NCI-H82 treated with DMSO at 0.1 percent for 48 hours (cell line): ENCODE results near the gene COL20A1.
A peak's percentile ranks its signal among the peaks of the same experiment; 100 is the strongest.

Experiments used
- DNase-seq: peaks from one replicate; lab custom pipeline; 2025; ENCODE audit not compliant: unreplicated experiment; lab: John Stamatoyannopoulos, UW

Gene COL20A1

DNA sequence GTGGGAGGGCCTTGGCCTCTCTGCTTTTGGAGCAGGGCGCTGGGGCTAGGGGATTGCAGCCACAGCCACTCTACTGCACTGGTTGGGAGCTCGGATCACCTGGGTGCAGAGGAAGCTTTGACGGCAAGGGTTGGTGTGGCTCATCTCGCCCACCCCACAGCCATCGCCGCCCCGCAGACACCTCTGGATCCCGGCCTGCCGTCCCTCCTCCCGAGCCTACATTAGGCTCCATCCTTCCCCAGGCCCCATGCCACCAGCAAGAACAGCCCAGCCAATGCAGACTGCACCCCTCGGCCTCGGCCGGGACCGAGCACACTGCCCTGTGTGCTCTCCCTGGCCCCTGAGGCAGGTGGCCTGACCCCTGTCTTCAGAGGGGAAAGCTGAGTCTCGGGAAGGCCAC lies 32.5 kb upstream of the COL20A1 start:
- no peak for DNase-seq

DNA sequence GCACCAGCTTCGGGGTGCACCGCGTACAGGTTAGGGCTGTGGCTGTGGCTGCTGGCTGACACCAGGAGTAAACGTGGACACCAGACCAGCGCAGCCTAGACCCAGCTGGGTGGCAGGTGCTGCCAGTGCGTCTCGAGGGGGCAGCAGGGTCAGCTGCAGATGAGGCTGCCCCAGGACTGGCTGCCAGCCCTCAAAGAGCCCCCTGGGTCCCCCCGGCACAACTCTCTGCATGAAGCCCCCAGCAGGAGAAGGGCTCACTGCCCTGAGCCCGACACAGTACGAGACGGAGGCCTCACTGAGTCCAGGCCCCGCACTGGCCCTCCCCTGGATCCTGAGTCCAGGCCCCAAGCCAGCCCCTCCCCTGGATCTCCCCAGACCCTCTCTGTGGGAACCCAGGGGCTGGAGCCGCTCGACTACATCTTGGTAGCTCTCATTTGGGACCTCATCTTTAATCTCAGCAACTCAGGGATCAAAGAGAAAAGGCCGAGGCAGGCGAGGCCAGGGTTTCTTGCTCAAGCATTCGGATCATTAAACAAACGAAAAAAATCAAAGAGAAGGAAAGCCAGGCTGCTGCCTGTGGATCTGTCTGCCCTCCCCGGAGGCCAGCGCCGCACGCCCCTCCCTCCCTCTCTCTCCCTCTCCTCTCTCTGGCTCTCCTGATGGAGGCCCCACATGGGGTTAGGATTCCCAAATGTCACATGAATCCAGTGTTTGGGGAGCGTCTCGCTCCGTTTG lies 31.8 kb upstream of the COL20A1 start:
- DNase-seq = no peak

DNA sequence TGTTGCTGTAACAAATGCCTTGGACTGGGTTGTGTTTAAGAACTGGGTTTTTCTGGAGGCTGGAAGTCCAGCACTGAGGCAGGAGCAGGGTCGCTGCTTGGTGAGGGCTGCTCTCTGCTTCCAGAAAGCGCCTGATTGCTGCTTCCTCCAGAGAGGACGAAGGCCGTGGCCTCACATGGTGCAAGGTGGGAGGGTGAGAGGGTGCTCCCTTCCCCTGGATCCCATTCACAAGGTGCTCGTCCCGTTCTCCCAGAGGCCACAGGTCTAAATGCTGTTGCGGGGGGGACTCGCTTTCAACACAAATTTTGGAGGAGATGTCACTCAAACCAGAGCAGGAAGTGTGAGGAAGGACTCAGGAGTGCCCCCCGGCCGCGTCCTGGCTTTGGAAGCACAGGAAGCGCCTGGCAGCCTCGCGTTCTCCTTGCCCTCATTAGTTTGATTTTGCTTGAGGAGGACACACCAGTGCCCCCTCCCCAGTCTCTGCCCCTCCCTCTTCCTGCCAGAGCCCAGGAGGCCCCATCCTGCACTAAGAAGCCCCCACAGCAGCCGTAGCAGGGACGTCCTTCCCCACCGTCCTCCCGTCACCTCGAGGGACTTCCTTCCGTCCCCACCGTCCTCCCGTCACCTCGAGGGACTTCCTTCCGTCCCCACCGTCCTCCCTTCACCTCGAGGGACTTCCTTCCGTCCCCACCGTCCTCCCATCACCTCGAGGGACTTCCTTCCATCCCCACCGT lies 31.0 kb upstream of the COL20A1 start:
- no peak for DNase-seq

DNA sequence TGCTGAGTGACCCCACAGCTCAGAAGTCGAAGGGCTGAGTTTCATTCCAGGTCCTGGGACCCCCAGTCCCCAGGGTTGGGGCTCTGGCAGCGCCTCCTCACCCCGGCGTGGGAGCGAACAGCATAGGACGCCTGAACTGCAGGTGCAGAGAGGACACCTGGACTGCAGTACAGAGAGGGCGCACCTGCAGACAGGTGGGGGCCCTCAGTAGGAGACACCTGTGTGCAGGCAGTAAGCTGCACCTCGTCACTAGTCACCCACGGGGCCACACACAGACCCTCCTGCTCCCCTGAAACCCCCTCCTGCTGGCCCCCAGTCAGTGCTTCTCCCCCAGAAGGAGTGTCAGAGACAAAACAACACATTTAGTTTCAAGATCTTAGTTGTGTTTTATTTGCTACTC lies 30.1 kb upstream of the COL20A1 start:
- no peak for DNase-seq

DNA sequence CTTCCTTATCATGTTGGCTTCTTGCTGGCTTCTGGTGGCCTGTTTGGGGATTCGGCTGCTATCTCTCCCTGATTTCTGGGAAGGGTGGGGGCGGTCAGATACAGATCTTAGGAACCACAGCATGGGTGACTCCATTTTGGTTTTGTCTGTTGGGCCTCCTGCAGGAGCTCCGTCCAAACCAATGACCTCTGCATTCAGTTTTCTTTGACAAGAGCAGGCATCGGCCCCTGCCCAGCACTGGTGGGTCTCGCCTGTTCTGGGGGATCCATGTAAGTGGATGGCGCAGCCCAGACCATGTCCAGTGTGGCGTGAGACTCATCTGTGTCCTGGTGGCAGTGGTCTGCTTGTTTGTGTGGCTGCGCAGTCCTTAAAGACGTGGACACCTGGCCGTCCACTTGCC lies 29.0 kb upstream of the COL20A1 start:
- DNase-seq = no peak

DNA sequence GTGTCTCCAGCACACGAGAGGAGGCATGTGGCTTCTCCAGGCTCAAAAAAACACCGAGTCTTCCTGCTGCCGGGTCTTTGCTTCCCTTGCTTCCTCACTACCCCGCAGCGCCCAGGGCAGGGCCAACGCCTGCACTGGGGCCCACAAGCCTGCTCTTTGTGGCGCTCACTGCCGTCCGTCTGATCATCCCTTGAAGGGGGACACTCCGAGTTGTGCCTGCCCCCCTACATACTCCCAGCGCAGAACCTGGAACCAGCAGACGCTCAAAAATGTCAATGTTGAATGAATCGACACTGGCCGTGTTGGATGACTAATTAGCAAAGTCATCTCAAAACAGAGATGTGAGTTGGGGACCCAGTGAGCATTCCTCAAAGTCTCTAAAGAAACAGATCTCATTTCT lies 28.5 kb upstream of the COL20A1 start:
- DNase-seq = no peak

DNA sequence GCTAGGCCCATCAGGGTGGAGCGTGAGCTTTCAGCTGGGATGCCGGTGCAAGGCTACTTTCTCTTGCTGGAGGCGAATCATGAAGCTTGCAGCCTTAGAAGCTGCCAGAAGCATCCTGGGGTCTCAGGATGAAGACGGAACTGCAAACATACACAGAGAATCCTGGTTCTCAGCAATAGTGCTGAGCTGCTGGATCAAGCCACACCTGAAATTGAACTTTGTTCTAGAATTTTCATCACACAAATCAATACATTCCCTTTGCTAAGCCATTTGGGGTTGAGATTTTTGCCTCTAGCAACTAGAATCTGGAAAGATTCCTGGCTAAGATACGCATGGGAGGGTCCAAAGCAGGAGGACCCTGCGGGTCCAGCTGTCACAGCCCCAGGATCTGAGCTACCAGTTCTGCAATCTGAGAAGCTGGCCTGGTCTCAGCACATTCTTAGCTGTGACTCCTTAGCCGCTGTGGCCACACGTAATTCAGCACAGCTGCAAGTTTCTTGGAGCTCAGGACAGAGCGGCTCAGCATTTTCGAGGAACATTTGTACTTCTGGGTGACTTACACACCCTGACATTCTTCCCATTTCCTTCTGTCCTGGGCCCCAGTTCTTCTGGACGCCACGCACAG lies 27.0 kb upstream of the COL20A1 start:
- no peak for DNase-seq

DNA sequence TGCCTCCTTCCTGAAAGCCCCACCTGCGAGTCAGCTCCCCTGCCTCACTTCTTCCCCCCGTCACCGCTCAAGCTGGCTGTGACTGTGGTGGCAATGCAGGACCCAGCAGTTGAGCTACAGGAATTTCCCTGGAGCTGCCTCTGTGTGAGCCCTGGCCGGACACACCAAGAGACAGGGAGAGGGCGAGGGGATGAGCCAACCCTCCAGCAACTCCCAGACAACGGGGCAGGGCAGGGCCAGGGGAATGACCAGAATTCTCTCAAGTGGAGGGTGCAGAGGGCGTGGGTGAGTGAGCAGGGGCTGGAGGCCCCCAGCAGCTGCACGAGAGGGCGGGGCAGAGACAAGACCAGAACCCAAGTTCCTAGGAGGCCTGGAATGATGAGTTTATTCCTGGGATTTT lies 25.3 kb upstream of the COL20A1 start:
- no peak for DNase-seq

DNA sequence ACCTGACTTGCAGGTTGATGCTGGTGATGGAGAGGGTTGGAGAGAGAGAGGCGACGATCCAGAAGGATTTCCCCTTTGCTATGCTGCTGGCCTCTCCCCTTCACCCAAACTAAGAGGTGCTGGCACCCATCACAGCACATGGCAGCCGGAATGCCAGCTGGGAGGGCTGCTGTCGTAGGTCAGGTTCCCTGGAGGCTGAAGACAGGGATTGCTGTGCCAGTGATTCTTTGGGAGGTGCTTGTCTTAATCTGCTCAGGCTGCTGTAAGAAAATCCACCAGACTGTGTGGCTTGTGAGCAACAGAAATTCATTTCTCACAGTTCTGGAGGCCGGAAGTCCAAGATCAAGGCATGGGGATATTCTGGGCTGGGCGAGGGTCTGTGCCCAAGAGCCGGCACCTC lies 24.7 kb upstream of the COL20A1 start:
- DNase-seq = no peak

DNA sequence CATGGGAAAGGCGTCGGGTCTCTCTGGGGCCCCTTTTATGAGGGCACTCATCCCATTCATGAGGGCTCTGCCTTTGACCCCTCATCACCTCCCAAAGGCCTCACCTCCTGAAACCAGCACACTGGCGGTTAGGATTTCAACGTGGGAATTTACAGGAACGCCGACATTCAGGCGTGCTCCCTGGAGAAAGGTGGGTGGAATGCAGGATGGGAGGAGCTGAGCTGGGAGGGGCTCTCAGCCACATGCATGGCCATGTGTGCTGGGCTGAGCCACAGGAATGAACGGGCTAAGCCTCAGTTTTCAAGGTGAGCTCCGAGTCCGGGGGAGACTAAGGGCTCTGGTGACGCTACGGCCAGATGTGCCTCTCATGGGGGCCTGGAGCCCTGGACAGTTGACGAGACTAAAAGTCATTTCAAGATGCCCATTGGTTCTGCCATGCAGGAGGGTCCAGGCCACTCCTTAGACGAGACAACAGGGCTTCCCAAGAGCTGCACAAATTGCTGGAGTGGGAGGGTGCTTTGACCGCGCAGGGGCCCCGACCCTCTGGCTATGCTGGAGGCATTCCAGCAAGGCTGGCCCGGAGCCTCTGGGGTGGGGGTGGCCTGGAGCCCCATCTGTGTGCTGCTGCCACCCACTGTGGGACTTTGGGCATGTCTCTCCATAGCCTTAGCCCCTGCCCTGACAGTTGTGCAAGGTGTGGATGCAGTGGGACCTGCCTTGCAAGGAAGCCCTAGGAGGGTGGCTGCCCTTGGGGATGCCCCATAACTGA lies 24.1 kb upstream of the COL20A1 start:
- no peak for DNase-seq

DNA sequence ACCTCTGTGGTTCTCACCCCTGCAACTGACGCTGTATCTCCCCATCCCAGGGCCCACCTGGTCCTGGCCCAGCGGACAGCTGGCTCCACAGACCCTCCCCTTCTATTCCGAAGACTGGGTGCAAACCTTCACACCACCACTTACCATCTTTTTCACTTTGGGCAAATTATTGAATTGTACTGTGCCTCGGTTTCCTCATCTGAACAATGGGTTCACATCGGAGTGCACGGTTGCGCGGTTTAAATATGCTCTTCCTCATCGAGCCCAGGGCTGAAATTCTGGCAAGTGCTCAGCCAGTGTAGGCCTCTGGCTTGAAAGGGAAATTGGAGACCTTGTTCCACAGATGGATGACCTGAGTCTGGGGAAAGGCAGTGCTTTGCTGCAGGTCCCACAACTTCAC lies 23.3 kb upstream of the COL20A1 start:
- no peak for DNase-seq

DNA sequence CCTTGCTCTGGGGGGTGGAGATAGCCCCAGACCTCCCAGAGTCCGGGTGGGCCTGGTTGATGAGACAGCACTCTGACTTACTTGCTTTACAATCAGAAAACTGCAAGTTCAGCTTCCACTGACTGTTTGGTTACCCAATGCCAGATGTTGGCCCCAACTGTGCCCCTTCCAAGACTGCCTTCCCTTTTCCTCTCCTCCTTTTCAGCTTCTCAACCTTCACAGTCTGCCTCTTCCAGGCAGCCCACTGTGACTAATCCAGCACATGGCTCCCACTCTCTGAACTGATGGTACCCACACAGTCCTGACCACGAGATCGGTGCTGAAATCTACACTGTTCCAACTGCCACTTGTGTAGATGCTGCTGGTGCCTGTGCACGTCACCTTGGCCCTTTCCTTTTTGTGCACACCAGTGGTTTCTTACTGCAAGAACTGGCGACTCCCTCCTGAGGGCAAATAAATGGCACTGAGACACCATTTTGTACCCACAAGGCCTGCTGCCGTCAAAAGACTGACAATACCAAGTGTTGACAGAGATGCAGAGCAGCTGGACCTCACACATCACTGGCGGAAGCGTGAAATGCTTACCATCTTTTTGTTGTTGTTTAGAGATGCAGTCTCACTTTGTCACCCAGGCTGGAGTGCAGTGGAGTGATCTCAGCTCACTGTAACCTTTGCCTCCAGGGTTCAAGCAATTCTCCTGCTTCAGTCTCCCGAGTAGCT lies 22.2 kb upstream of the COL20A1 start:
- no peak for DNase-seq

DNA sequence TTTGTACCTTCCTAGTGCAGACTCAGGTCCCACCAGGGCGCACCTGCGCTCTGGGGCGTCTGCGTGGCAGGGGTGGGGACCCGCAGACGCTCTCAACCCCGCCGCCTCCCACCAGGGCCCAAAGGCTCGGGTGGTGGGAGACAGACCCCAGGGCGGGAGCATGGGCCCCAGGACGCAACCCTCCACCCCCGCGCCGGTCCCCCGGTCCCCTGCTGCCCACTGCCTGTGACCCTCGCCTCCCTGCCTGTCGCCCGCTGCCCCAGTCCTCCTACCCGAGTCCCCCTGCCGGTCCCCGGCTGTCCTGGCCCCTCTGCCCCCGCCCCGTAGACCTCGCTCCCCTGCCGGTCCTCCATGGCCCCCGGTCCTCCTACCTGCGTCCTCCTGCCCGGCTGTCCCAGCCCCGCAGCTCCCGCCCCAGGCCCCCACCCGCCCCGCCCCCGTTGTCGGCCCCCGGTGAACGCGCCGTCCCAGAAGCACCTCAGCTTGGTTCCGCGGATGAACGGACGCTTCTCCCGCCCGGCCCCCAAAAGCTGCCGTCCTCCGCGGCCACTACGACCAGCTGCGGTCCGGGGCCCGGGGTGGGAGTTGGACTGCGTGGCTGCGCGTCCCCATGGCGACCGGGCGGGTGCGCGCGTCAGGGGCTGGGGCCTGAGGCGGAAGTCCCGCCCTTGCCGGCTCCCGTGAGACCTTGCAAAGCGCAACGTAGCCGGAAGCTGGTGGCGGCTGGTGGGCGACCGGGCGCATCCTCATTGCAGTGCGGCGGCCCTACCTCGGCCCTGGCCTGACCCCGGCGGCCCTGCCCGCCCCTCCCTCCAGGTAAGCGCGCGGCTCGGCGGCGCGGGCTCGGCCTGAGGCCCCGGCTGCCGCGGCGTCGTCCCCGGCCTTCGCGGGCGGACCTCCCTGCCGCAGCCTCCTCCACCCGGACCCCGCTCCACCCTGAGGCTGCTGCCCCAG lies 20.6 kb upstream of the COL20A1 start, which contains the start of gene ARFGAP1:
Gene ARFGAP1, plus strand, starts transcription at position 709 of the 954 bp plus-strand sequence. CDS start 2,768 bp downstream, outside the sequence.
- peak; percentile 63 for DNase-seq

DNA sequence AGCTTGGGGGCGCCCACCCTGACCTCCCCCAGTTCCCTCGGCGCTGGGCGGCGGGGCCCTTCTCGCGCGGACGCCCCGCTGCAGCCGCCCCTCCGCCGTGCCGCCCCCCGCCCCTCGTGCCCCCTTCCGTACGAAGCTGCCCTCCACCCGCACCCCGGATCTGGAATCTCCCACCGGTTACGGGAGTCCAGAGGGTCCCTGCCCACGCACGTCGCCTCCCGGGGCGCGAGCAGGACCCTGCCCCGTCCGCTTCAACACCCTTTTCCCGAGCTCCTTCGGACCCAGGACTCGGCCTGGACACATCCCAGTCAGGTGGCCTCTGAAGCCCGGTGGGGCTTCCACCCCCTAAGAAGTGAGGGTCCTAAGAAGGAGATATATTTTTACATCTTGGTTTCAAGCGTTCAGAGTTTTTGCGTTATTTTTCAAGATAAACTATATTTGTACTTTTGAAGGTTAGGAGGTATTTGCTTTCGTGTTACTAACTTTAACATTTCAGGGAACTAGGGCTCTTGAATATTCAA lies 19.9 kb upstream of the COL20A1 start:
- DNase-seq = no peak

DNA sequence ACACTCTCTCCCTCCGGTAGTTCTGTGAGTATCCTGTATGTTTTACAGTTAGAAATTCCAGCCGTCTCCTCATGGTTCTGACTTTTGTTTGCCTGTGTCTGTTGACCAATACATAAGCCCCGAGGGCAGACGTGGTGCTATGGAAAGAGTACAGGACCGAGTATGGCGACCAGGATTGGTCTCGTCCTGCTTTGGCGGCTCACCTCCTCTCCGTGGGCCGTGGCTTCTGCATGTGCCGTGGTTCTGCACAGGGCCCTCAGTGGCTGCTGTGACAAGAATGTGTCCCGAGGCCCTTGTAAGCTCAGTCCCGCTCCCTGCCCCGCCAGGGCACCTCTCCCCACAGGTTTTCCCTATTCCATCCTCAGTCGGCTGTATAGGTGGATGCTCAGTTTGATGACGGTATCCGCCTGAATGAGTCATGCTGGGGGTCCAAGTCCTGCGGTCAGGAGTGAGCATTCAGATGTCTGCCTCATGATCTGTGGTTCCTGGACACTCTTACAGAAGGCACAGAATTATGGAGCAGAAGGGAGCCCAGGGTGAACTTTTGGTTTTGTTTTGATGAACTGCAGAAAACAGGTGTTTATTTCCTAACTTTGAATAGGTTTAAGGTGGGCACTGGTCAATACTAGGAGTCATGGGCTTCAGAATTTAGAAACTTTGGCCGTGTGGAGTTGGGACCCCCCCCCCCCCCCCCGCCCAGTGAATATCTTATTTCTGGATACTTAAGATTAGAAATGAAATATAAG lies 19.2 kb upstream of the COL20A1 start:
- no peak for DNase-seq

DNA sequence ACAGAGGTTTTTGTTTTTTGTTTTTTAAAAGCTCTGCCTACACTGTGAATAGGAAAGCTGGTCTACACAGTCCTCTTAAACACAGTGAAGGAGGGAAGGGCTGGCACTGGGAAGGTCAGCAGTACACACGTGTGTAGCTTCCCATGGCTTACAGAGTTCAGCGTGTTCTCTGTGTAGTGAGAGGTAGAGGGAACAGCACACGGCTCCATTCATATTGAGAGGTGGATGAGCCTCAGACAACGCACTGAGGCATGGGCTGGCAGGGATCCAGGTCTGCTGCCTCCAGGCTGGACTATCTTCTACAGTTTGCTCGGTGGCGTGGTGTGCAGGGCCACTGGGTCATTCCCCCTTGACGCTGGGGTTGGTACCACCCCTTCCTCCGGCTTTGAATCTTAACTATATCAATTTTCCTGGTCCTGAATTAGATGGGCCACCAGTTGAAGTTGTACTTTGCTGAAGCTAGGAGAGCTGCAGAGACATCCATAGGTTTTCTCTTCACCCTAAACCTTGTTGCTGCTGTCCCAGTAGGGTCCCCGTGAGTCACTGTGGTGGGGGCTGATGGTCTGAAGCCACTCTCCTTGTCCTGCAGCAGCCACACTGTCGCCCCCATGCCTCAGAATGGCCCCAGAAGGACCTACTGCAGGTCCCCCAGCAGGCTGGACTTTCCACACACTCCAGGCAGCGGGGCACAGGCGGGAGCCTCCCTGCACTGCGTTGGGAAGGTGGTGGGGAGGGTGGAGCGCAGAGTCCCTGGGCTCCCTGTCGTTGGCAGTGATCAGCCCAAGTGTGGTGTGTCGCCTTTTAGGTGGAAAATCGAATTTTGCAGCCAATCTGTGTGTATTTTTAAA lies 18.4 kb upstream of the COL20A1 start:
- no peak for DNase-seq

DNA sequence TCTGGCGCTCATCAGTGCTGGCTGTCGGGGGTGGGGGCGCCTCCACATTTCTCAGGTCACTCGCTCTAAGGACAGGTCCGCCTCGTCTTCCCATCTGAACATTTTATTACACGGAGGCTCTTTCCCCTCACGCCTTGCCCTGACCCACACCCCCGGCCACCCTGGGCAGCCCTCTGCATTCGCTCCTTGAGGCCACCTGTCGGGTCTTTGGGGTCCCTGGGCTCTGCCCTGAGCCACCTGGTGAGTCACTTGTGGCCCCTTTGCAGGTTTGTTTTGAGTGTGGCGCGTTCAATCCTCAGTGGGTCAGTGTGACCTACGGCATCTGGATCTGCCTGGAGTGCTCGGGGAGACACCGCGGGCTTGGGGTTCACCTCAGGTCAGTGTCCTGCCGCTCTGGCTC lies 17.2 kb upstream of the COL20A1 start:
- no peak for DNase-seq

DNA sequence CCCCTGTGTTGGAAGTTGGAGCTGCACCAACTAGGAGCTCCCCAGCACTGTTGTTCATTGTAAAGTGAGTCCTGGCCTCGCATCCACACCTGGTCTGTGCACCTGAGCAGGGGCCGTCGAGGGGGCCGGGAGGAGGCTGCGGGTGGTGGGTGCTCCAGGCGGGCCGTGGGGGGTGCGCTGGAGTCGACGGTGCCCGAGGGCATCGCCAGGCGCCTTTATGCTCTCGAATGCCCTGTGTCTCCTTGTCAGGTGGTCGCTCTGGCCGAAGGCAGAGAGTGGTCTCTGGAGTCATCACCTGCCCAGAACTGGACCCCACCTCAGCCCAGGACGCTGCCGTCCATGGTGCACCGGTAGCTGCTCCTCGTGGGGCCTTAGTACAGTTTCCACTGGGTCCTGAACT lies 16.0 kb upstream of the COL20A1 start:
- no peak for DNase-seq
